ENCODE results near the gene ITGB4. TPM values are rescaled to one million over a fixed set of nuclear protein-coding genes. Genes with fewer than 3 reads are reported as not detected.

ITGB4 gene
- total and polyA plus RNA-seq, 10 of the 15 experiments (the other 5 are each of a cell fraction or from before 2014, with no cell fraction given), result 0.06 to 1.6 (median 0.27) TPM; not detected in 2

DNA sequence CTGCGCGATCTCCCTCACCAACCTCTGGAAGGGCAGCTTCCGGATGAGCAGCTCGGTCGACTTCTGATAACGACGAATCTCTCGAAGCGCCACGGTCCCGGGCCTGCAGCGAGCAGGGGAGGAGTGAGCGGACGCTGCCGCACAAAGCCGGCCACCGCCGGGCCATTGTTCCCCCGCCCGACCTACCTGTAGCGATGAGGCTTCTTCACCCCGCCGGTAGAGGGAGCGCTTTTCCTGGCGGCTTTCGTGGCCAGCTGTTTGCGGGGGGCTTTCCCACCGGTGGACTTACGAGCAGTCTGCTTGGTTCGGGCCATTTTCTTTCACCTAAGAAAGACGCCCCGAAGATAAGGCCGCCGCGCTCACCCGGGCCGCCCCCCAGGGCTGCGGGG, 57.6 kb downstream of the ITGB4 start (continued):
- TF ChIP-seq EZH2 (IDR thresholded peaks at IDR 0.05; ENCODE audit: borderline replicate concordance, control insufficient read depth, low read depth, low read length) (no peak), TCF12 (IDR thresholded peaks at IDR 0.05; ENCODE audit: low read depth, low read length) (peak; percentile 85), JUNB (IDR thresholded peaks at IDR 0.05) (no peak), ASH2L (IDR thresholded peaks at IDR 0.05; ENCODE audit: borderline replicate concordance, low read depth) (no peak), PML (IDR thresholded peaks at IDR 0.05; ENCODE audit: low read length) (no peak), POLR2AphosphoS5 (IDR thresholded peaks at IDR 0.05; ENCODE audit: low read length) (no peak), MTA2 (IDR thresholded peaks at IDR 0.05; ENCODE audit: low read depth) (no peak), RUNX3 (IDR thresholded peaks at IDR 0.05; ENCODE audit: low read length) (peak; percentile 81), SREBF1 (IDR thresholded peaks at IDR 0.05; ENCODE audit: low read length) (no peak), PAX8 (IDR thresholded peaks at IDR 0.05) (no peak), NFYB (IDR thresholded peaks at IDR 0.05; ENCODE audit: insufficient read depth, low read depth, low read length) (no peak), RFX5 (IDR thresholded peaks at IDR 0.05; ENCODE audit: low read depth, low read length) (no peak), NRF1 (conservative IDR thresholded peaks at IDR 0.05; ENCODE audit: low read depth, low read length) (no peak), STAT3 (IDR thresholded peaks at IDR 0.05; ENCODE audit: low read depth, low read length) (no peak), RAD21 (IDR thresholded peaks at IDR 0.05; ENCODE audit: insufficient read depth, low read depth, low read length) (no peak), HDGF (IDR thresholded peaks at IDR 0.05) (0 out of 2 replicates have a peak, but pooled peaks have one; percentile 21)
- TF ChIP-seq, protein P1, sequence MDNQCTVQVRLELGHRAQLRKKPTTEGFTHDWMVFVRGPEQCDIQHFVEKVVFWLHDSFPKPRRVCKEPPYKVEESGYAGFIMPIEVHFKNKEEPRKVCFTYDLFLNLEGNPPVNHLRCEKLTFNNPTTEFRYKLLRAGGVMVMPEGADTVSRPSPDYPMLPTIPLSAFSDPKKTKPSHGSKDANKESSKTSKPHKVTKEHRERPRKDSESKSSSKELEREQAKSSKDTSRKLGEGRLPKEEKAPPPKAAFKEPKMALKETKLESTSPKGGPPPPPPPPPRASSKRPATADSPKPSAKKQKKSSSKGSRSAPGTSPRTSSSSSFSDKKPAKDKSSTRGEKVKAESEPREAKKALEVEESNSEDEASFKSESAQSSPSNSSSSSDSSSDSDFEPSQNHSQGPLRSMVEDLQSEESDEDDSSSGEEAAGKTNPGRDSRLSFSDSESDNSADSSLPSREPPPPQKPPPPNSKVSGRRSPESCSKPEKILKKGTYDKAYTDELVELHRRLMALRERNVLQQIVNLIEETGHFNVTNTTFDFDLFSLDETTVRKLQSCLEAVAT (IDR thresholded peaks at IDR 0.05), result peak; percentile 73; the same call in 1 of the 2 replicates
- TF ChIP-seq, protein P2, sequence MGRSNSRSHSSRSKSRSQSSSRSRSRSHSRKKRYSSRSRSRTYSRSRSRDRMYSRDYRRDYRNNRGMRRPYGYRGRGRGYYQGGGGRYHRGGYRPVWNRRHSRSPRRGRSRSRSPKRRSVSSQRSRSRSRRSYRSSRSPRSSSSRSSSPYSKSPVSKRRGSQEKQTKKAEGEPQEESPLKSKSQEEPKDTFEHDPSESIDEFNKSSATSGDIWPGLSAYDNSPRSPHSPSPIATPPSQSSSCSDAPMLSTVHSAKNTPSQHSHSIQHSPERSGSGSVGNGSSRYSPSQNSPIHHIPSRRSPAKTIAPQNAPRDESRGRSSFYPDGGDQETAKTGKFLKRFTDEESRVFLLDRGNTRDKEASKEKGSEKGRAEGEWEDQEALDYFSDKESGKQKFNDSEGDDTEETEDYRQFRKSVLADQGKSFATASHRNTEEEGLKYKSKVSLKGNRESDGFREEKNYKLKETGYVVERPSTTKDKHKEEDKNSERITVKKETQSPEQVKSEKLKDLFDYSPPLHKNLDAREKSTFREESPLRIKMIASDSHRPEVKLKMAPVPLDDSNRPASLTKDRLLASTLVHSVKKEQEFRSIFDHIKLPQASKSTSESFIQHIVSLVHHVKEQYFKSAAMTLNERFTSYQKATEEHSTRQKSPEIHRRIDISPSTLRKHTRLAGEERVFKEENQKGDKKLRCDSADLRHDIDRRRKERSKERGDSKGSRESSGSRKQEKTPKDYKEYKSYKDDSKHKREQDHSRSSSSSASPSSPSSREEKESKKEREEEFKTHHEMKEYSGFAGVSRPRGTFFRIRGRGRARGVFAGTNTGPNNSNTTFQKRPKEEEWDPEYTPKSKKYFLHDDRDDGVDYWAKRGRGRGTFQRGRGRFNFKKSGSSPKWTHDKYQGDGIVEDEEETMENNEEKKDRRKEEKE (IDR thresholded peaks at IDR 0.05), result no peak
- TF ChIP-seq, protein P3, sequence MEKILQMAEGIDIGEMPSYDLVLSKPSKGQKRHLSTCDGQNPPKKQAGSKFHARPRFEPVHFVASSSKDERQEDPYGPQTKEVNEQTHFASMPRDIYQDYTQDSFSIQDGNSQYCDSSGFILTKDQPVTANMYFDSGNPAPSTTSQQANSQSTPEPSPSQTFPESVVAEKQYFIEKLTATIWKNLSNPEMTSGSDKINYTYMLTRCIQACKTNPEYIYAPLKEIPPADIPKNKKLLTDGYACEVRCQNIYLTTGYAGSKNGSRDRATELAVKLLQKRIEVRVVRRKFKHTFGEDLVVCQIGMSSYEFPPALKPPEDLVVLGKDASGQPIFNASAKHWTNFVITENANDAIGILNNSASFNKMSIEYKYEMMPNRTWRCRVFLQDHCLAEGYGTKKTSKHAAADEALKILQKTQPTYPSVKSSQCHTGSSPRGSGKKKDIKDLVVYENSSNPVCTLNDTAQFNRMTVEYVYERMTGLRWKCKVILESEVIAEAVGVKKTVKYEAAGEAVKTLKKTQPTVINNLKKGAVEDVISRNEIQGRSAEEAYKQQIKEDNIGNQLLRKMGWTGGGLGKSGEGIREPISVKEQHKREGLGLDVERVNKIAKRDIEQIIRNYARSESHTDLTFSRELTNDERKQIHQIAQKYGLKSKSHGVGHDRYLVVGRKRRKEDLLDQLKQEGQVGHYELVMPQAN (conservative IDR thresholded peaks at IDR 0.05), result peak; percentile 10
- TF ChIP-seq, protein P4, sequence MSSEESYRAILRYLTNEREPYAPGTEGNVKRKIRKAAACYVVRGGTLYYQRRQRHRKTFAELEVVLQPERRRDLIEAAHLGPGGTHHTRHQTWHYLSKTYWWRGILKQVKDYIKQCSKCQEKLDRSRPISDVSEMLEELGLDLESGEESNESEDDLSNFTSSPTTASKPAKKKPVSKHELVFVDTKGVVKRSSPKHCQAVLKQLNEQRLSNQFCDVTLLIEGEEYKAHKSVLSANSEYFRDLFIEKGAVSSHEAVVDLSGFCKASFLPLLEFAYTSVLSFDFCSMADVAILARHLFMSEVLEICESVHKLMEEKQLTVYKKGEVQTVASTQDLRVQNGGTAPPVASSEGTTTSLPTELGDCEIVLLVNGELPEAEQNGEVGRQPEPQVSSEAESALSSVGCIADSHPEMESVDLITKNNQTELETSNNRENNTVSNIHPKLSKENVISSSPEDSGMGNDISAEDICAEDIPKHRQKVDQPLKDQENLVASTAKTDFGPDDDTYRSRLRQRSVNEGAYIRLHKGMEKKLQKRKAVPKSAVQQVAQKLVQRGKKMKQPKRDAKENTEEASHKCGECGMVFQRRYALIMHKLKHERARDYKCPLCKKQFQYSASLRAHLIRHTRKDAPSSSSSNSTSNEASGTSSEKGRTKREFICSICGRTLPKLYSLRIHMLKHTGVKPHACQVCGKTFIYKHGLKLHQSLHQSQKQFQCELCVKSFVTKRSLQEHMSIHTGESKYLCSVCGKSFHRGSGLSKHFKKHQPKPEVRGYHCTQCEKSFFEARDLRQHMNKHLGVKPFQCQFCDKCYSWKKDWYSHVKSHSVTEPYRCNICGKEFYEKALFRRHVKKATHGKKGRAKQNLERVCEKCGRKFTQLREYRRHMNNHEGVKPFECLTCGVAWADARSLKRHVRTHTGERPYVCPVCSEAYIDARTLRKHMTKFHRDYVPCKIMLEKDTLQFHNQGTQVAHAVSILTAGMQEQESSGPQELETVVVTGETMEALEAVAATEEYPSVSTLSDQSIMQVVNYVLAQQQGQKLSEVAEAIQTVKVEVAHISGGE (CRISPR knock-in tag; IDR thresholded peaks at IDR 0.05), result no peak
- TF ChIP-seq, protein P5, sequence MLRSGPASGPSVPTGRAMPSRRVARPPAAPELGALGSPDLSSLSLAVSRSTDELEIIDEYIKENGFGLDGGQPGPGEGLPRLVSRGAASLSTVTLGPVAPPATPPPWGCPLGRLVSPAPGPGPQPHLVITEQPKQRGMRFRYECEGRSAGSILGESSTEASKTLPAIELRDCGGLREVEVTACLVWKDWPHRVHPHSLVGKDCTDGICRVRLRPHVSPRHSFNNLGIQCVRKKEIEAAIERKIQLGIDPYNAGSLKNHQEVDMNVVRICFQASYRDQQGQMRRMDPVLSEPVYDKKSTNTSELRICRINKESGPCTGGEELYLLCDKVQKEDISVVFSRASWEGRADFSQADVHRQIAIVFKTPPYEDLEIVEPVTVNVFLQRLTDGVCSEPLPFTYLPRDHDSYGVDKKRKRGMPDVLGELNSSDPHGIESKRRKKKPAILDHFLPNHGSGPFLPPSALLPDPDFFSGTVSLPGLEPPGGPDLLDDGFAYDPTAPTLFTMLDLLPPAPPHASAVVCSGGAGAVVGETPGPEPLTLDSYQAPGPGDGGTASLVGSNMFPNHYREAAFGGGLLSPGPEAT (IDR thresholded peaks at IDR 0.05; ENCODE audit: low read depth), result no peak
